IMR-90 (cell line): ENCODE measurements around the gene LOXL3. TPM values are rescaled to one million over a fixed set of nuclear protein-coding genes. Genes with fewer than 3 reads are reported as not detected.

Source experiments
- ATAC-seq: fragments of 200-7000 bp; cut with Tn5 transposase; 2 replicates; pipeline ENCODE4 v1.9.1; 2020; ENCODE audit warnings: low read depth, mild to moderate bottlenecking, moderate library complexity
- BruUV-seq: library from RNA; stranded (reverse); fragments of 400-500 nt; replicated peaks from 2 replicates; lab custom pipeline; 2021; lab: Mats Ljungman, UMichigan
- CTCF ChIA-PET: fragments of 300-600 bp; formaldehyde crosslinking; extraction: SDS; loops from one replicate; lab custom pipeline; 2021; ENCODE audit warnings: antibody characterized with exemption; lab: Yijun Ruan, JAX
- POLR2A ChIA-PET: fragments of 300-600 bp; sonication (Branson Sonifier 250); formaldehyde crosslinking; loops from one replicate; lab custom pipeline; 2022; ENCODE audit warnings: antibody characterized with exemption; ENCODE audit not compliant: unreplicated experiment; lab: Charles Lee
- DNase-seq: peaks from one replicate; pipeline ENCODE4 v3.0.0; 2013
- H2AFZ ChIP-seq: replicated peaks from 2 replicates; pipeline ENCODE3; 2013; ENCODE audit warnings: low read length, mild to moderate bottlenecking; ENCODE audit not compliant: poor library complexity
- H2AK5ac ChIP-seq: 2 replicates; pipeline ENCODE4 v1.6.1; 2013; ENCODE audit warnings: low read depth, low read length, inconsistent platforms
- H2AK9ac ChIP-seq: replicated peaks from 2 replicates; pipeline ENCODE3; 2013; ENCODE audit warnings: mild to moderate bottlenecking, low read depth, low read length, moderate library complexity; ENCODE audit not compliant: poor library complexity
- H2BK120ac ChIP-seq: 2 replicates; pipeline ENCODE4 v1.6.1; 2013; ENCODE audit warnings: low read depth, low read length, inconsistent platforms
- H2BK15ac ChIP-seq: 3 replicates; pipeline ENCODE4 v1.6.1; 2013; ENCODE audit warnings: low read depth, low read length, inconsistent platforms
- H2BK20ac ChIP-seq: 2 replicates; pipeline ENCODE4 v1.6.1; 2013; ENCODE audit warnings: low read depth, mild to moderate bottlenecking, inconsistent platforms, low read length, moderate library complexity
- H2BK5ac ChIP-seq: 2 replicates; pipeline ENCODE4 v1.6.1; 2013; ENCODE audit warnings: mild to moderate bottlenecking, low read depth, low read length, inconsistent platforms; ENCODE audit not compliant: poor library complexity, severe bottlenecking
- H3K14ac ChIP-seq: replicated peaks from 2 replicates; pipeline ENCODE4 v1.6.1; 2013; ENCODE audit warnings: low read depth, low read length, inconsistent platforms
- H3K18ac ChIP-seq: 2 replicates; pipeline ENCODE4 v1.6.1; 2013; ENCODE audit warnings: low read depth, low read length, control low read depth
- H3K23ac ChIP-seq: 2 replicates; pipeline ENCODE4 v1.6.1; 2013; ENCODE audit warnings: low read depth, low read length, inconsistent platforms
- H3K27ac ChIP-seq: 2 replicates; pipeline ENCODE4 v1.5.1; 2013; ENCODE audit warnings: mild to moderate bottlenecking, control low read depth, low read length; ENCODE audit not compliant: insufficient read depth
- H3K27me3 ChIP-seq: 2 replicates; pipeline ENCODE4 v1.6.1; 2013; ENCODE audit warnings: low read length; ENCODE audit not compliant: control insufficient read depth, insufficient read depth
- H3K36me3 ChIP-seq: 2 replicates; pipeline ENCODE4 v1.6.1; 2013; ENCODE audit warnings: low read length, mixed read lengths; ENCODE audit not compliant: control insufficient read depth, insufficient read depth
- H3K4ac ChIP-seq: 2 replicates; pipeline ENCODE4 v1.6.1; 2013; ENCODE audit warnings: low read depth, low read length, inconsistent platforms
- H3K4me1 ChIP-seq: 2 replicates; pipeline ENCODE4 v1.6.1; 2013; ENCODE audit warnings: low read length, mixed read lengths; ENCODE audit not compliant: control insufficient read depth, insufficient read depth
- H3K4me2 ChIP-seq: 2 replicates; pipeline ENCODE4 v1.6.1; 2013; ENCODE audit warnings: low read depth, mild to moderate bottlenecking, control low read depth, low read length, moderate library complexity
- H3K4me3 ChIP-seq: 2 replicates; pipeline ENCODE4 v1.5.1; 2013; ENCODE audit warnings: low read depth, mild to moderate bottlenecking, control low read depth, low read length, moderate library complexity; ENCODE audit not compliant: insufficient read depth
- H3K56ac ChIP-seq: 2 replicates; pipeline ENCODE4 v1.6.1; 2013; ENCODE audit warnings: low read length, inconsistent platforms; ENCODE audit not compliant: insufficient read depth; ENCODE audit errors: extremely low read depth
- H3K79me1 ChIP-seq, 2 experiments: 2 replicates each; pipeline ENCODE4 v1.6.1; 2013; ENCODE audit warnings: low read length in 2 of 2, inconsistent platforms in 1 of 2, low read depth in 1 of 2
- H3K9ac ChIP-seq: 2 replicates; pipeline ENCODE4 v1.6.1; 2013; ENCODE audit warnings: low read depth, low read length, control low read depth
- H3K9me1 ChIP-seq: 2 replicates; pipeline ENCODE4 v1.6.1; 2013; ENCODE audit warnings: low read length, inconsistent platforms; ENCODE audit not compliant: insufficient read depth
- H3K9me3 ChIP-seq: 2 replicates; pipeline ENCODE4 v1.6.1; 2013; ENCODE audit warnings: low read length; ENCODE audit not compliant: control insufficient read depth, insufficient read depth
- H4K20me1 ChIP-seq: 2 replicates; pipeline ENCODE4 v1.6.1; 2013; ENCODE audit warnings: low read length, inconsistent platforms; ENCODE audit not compliant: insufficient read depth
- H4K5ac ChIP-seq: 2 replicates; pipeline ENCODE4 v1.6.1; 2013; ENCODE audit warnings: mild to moderate bottlenecking, low read depth, low read length, control low read depth
- H4K8ac ChIP-seq, 2 experiments: 2 replicates each; pipeline ENCODE4 v1.6.1; 2013; ENCODE audit warnings: low read depth in 2 of 2, low read length in 2 of 2, control low read depth in 1 of 2, inconsistent platforms in 1 of 2
- H4K91ac ChIP-seq: 2 replicates; pipeline ENCODE4 v1.6.1; 2013; ENCODE audit warnings: low read depth, low read length, inconsistent platforms; ENCODE audit not compliant: insufficient read depth
- CEBPB ChIP-seq: IDR thresholded peaks from 2 replicates; pipeline ENCODE4 v1.6.1; 2012; ENCODE audit warnings: low read depth, low read length, improper control_type of control experiment
- RCOR1 ChIP-seq: IDR thresholded peaks from 2 replicates; pipeline ENCODE4 v1.6.1; 2012; ENCODE audit warnings: mild to moderate bottlenecking, low read length, improper control_type of control experiment; ENCODE audit not compliant: insufficient replicate concordance
- WGBS, 2 experiments: methylation state at CpG; one replicate each; pipeline versions ENCODE4 v1.1.5 to v1.1.7; 2013; ENCODE audit warnings: missing lambda C conversion rate in 2 of 2; ENCODE audit not compliant: insufficient read length in 1 of 2; ENCODE audit errors: extremely low coverage in 2 of 2; 5-methylcytosine and 5-hydroxymethylcytosine counted together
- dilution Hi-C: fragments of 300-500 bp; cut with HindIII; formaldehyde crosslinking; loops from one replicate; pipeline ENCODE4 v1.14.3; 2018; ENCODE audit warnings: low sequenced_read_pairs; ENCODE audit not compliant: unreplicated experiment
- in situ Hi-C: fragments of 300-500 bp; cut with MboI; formaldehyde crosslinking; loops from 3 replicates; pipeline ENCODE4 v1.14.3; 2019; ENCODE audit warnings: low sequenced_read_pairs, inconsistent platforms, mixed read lengths
- intact Hi-C: fragments of 100-400 bp; cut with micrococcal nuclease; formaldehyde crosslinking; loops from 2 replicates; pipeline ENCODE4 v1.10.0; 2022
- polyA plus RNA-seq, 3 experiments: library from polyadenylated mRNA; depleted of rRNA; stranded (reverse); fragments of >200 nt; gene quantifications; 2 replicates each; pipeline ENCODE4 v1.2.3, GENCODE V29; 2012; ENCODE audit warnings: low replicate concordance in 1 of 3
- total RNA-seq: library from RNA; depleted of rRNA; stranded (reverse); fragments of >200 nt; gene quantifications from 2 replicates; pipeline ENCODE4 v1.2.3, GENCODE V29; 2012

Gene LOXL3
- total and polyA plus RNA-seq, 2 of the 4 experiments (the other 2 are of a cell fraction), result 17.9 to 23.4 TPM

GRCh38 chr2:74588664-74589063 is 34.9 kb upstream of the LOXL3 start:
- Histone ChIP-seq H3K79me1 (no peaks in the 10 kb centered on the region), H3K9me1 (peaks cover 2% of the 10 kb centered on the region; the same call in 1 of the 2 replicates), H3K56ac (no peak overlapping the region), H2AFZ (no peak overlapping the region), H4K5ac (no peak overlapping the region), H2BK5ac (no peak overlapping the region), H3K18ac (no peak overlapping the region), H3K9ac (no peak overlapping the region), H4K20me1 (no peaks in the 10 kb centered on the region), H4K8ac (no peak overlapping the region), H3K36me3 (no peaks in the 10 kb centered on the region), H3K27ac (no peak overlapping the region), H2BK20ac (no peak overlapping the region), H3K23ac (no peak overlapping the region), H3K27me3 (peaks cover 14% of the 10 kb centered on the region), H2BK120ac (no peak overlapping the region), H3K4me1 (peaks cover 6% of the 10 kb centered on the region), H4K91ac (no peak overlapping the region), H3K9me3 (no peaks in the 10 kb centered on the region), H2BK15ac (no peak overlapping the region), H3K4ac (no peak overlapping the region), H3K4me2 (no peak overlapping the region), H2AK9ac (no peak overlapping the region), H3K4me3 (no peak overlapping the region), H2AK5ac (no peak overlapping the region), H3K14ac (no peak overlapping the region)
- ATAC-seq, result no peak
- TF ChIP-seq RCOR1 (no peak), CEBPB (no peak)
- dilution Hi-C loops (no loop called here), in situ Hi-C loops (no loop called here), intact Hi-C loops (no loop called here)
- no TSS peak for BruUV-seq
- ChIA-PET POLR2A (no interaction called here), CTCF (interaction anchor here (0.8 to 3.4 kb wide), 6 partner anchors 12 to 106 kb away, joined by 3 to 17 read pairs (median 4); partner anchors contain the start of genes CCDC142, LBX2 and TTC31)
- no CpG with 5 or more reads among the region's 2 CpGs for WGBS, 2 experiments
- no peak for DNase-seq
